Memory B cell (primary cell): ENCODE measurements around the gene CAPN9.
"Not testable (repeated sequence)": the region's sequence is repeated elsewhere in the genome, so short reads cannot be mapped to it uniquely, and the experiment has no call there.

Experiments
- ATAC-seq: fragments of 150-1000 bp; cut with Tn5 transposase; 2 replicates; pipeline ENCODE4 v1.10.0; 2021; ENCODE audit warnings: low read depth, mild to moderate bottlenecking, moderate library complexity
- DNase-seq, 2 donors: peaks; one replicate each; pipeline ENCODE4 v3.0.0; 2022; ENCODE audit warnings: low spot score in 2 of 2
- H3K27ac Mint-ChIP-seq: one replicate; pipeline ENCODE4 v1.8.0; 2022; ENCODE audit warnings: mild to moderate bottlenecking, moderate library complexity, mixed read lengths
- H3K27me3 Mint-ChIP-seq: one replicate; pipeline ENCODE4 v1.8.0; 2022; ENCODE audit warnings: mixed read lengths
- H3K36me3 Mint-ChIP-seq: one replicate; pipeline ENCODE4 v1.8.0; 2022; ENCODE audit warnings: mild to moderate bottlenecking, mixed read lengths
- H3K4me1 Mint-ChIP-seq: one replicate; pipeline ENCODE4 v1.8.0; 2022; ENCODE audit warnings: mixed read lengths
- H3K4me3 Mint-ChIP-seq: one replicate; pipeline ENCODE4 v1.8.0; 2022; ENCODE audit warnings: mild to moderate bottlenecking, moderate library complexity, mixed read lengths
- H3K9me3 Mint-ChIP-seq: one replicate; pipeline ENCODE4 v1.8.0; 2022; ENCODE audit warnings: mixed read lengths

The CAPN9 gene

GRCh38 chr1:230717251-230717650 lies 29.9 kb upstream of the CAPN9 start:
- Mint-ChIP-seq H3K36me3 (peaks cover 6% of the 10 kb centered on the region), H3K4me1 (no peaks in the 10 kb centered on the region), H3K27me3 (peaks cover 12% of the 10 kb centered on the region), H3K27ac (no peak overlapping the region), H3K9me3 (peaks cover 10% of the 10 kb centered on the region), H3K4me3 (no peak overlapping the region)
- no peak for DNase-seq
- ATAC-seq, result no peak

DNA sequence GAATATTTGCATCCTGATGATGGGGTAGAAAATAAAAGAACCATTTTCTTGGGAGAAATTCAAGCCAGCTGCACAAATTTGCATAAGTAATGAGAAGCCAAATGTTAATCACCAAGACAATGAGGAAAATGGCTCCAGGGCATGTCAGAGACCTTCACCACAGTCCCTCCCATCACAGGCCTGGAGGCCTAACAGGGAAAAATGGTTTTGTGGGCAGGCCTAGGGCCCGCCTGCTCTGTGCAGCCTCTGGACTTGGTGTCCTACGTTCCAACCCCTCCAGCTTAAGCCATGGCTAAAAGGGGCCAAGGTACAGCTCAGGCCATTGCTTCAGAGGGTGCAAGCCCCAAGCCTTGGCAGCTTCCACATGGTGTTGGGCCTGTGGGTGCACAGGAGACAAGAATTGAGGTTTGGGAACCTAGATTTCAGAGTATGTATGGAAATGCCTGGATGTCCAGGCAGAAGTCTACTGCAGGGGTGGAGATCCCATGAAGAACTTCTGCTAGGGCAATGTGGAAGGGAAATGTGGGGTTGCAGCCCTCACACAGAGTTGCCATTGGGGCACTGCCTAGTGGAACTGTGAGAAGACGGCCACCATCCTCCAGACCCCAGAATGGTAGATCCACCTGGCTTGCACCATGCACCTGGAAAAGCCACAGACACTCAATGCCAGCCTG lies 25.2 kb upstream of the CAPN9 start:
- not testable (repeated sequence) for H3K4me1 Mint-ChIP-seq, H3K36me3 Mint-ChIP-seq, H3K4me3 Mint-ChIP-seq, ATAC-seq, DNase-seq, H3K27ac Mint-ChIP-seq, H3K27me3 Mint-ChIP-seq
- peaks cover 11% of the 10 kb centered on the region for H3K9me3 Mint-ChIP-seq

GRCh38 chr1:230725256-230726012 lies 21.8 kb upstream of the CAPN9 start:
- peaks cover 4% of the 10 kb centered on the region for H3K36me3 Mint-ChIP-seq

DNA sequence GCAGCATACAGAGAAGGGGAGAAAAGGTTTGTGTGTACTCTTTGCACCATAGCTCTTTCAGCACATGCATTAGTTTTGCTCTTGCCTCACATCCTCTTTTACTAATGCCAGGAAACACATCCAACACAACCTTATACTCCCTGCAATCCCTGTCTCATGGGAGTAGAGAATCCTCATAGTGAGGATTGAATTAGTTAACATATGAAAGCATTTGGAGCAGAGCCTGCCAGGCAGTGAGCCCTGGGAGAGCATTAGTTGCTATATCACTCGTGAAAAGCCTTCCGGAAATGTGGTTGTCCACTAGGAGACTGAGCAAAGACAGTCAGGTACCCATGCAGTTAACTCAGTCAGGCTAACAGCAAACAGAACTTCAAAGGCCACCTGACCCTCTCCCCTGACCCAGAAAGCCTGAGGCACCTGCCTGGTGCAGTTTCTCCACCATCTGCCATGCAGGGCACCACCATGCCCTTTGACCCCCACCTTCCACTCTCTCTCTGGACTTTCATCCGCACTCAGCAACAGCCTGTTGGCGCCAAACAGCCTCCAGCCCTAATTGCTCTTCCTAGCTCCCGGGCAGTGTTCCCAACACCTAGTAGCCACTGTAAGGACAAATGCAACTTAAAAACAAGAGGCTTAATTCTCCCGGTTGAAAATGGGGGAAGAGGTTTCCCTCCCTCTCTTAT lies 18.3 kb upstream of the CAPN9 start:
- no peak for DNase-seq

More at GRCh38 chr1:230725256-230726012, 21.8 kb upstream of the CAPN9 start:
- H3K4me3 Mint-ChIP-seq, result no peak overlapping the region
- no peaks in the 10 kb centered on the region for H3K4me1 Mint-ChIP-seq
- H3K27me3 Mint-ChIP-seq, result peaks cover 5% of the 10 kb centered on the region
- no peak for ATAC-seq
- H3K27ac Mint-ChIP-seq, result no peak overlapping the region
- no peak for DNase-seq
- peaks cover 11% of the 10 kb centered on the region for H3K9me3 Mint-ChIP-seq

DNA sequence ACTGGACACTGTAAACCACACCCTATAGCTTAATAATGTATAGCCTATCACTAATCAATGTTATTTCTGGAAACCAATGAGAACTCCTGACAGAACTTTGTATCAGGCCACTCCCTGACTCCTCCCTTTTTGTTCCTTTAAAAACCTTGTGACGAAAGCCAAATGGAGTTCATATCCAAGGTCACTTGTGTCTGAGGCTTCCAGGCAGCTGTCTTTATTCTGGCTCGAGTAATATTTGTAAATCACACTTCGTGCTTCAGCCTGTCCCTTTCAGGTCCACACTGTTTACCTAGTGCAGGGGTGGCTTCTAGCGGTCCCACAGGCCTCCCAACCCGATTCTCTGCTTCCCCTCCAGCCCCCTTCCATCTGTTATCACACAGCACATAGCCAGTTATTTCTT lies 16.2 kb upstream of the CAPN9 start:
- Mint-ChIP-seq H3K4me1 (no peaks in the 10 kb centered on the region), H3K27ac (no peak overlapping the region), H3K4me3 (no peak overlapping the region), H3K27me3 (peaks cover 4% of the 10 kb centered on the region), H3K36me3 (no peaks in the 10 kb centered on the region), H3K9me3 (no peaks in the 10 kb centered on the region)
- no peak for ATAC-seq
- no peak for DNase-seq

More for the DNA sequence above, 18.3 kb upstream of the CAPN9 start:
- Mint-ChIP-seq H3K4me3 (no peak overlapping the region), H3K27me3 (peaks cover 4% of the 10 kb centered on the region), H3K9me3 (no peaks in the 10 kb centered on the region), H3K4me1 (no peaks in the 10 kb centered on the region), H3K27ac (no peak overlapping the region), H3K36me3 (no peaks in the 10 kb centered on the region)
- ATAC-seq, result no peak

GRCh38 chr1:230735447-230735846 lies 11.7 kb upstream of the CAPN9 start:
- DNase-seq, result no peak
- Mint-ChIP-seq H3K36me3 (no peaks in the 10 kb centered on the region), H3K9me3 (no peaks in the 10 kb centered on the region), H3K4me1 (no peaks in the 10 kb centered on the region), H3K27ac (no peak overlapping the region), H3K27me3 (peaks cover 7% of the 10 kb centered on the region), H3K4me3 (no peak overlapping the region)
- no peak for ATAC-seq

DNA sequence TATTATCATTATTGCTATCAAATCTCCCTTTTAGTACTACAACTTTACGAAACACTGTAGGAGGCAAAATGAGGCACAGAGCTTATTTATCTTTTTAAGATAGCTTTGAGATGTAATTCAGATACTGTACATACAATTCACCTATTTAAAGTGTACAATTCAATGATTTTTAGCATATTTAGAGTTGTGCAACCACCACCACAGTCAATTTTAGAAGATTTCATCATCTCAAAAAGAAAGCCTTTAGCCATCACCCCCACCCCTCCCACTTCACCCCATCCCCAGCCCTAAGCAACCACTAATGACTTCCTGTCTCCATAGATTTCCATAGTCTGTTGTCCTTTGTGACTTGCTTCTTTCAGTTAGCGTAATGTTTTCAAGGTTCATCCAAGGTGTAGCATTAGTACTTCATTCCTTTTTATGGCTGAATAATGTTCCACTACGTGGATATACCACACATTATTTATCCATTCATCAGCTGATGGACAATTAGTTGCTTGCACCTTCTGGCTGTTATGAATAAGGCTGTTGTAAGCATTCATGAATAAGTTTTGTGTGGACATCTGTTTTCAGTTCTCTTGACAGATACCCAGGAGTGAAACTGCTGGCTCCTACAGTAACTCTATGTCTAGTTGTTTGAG lies 9.4 kb upstream of the CAPN9 start:
- peaks cover 7% of the 10 kb centered on the region for H3K27me3 Mint-ChIP-seq
- ATAC-seq, result no peak

DNA sequence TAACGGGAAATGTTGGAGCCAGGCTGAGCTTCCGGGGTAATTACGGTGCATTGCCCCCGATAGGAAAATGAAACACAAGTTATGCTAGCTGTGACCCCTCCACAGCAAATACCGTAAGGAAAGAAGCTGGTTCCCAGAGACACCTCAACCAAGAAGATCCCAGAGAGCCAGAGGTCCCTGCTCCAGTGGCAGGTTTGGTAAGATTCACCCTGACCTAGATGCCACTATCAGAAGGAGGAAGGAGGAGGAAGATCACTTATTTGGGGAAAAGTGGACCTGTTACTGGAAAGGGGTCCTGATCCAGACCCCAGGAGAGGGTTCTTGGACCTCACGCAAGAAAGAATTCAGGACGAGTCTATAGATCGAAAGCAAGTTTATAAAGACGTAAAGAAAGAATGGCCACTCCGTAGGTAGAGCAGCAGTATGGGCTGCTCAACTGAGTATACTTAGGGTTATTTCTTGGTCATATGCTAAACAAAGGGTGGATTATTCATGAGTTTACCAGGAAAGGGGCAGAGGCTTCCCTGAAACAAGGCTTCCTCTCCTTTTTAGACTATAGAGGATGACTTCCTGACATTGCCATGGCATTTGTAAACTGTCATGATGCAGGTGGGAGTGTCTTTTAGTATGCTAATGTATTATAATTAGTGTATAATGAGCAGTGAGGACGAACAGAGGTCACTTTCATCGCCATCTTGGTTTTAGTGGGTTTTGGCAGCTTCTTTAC lies 7.5 kb upstream of the CAPN9 start:
- ATAC-seq, result no peak
- H3K9me3 Mint-ChIP-seq, result no peaks in the 10 kb centered on the region
- H3K36me3 Mint-ChIP-seq, result no peaks in the 10 kb centered on the region
- H3K27me3 Mint-ChIP-seq, result peaks cover 7% of the 10 kb centered on the region
- H3K27ac Mint-ChIP-seq, result no peak overlapping the region
- no peak for DNase-seq
- no peak overlapping the region for H3K4me3 Mint-ChIP-seq
- peaks cover 3% of the 10 kb centered on the region for H3K4me1 Mint-ChIP-seq

More for the DNA sequence above, 9.4 kb upstream of the CAPN9 start:
- H3K36me3 Mint-ChIP-seq, result no peaks in the 10 kb centered on the region
- no peak overlapping the region for H3K4me3 Mint-ChIP-seq
- H3K4me1 Mint-ChIP-seq, result peaks cover 3% of the 10 kb centered on the region
- H3K9me3 Mint-ChIP-seq, result no peaks in the 10 kb centered on the region
- no peak for DNase-seq
- no peak overlapping the region for H3K27ac Mint-ChIP-seq

DNA sequence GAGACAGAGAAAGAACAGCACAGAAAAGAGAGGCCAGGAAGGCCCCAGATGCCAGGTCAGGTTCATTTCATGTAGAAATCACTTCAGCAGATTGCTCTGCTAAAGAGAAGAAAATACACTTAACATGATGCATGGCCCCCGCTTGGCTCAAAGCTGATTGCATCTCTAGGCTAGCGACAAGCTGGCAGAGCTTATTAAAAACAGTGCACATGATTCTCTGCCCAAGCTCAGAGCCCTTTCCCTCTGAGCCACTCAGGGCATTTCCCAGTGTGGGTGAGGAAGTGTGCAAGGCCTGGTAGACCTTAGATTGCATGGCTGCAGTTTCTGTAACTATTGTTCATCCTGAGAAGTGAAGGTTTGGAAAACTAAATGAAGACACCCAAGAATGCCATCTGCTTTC lies 3.3 kb upstream of the CAPN9 start:
- ATAC-seq, result no peak
- Mint-ChIP-seq H3K4me3 (no peak overlapping the region), H3K4me1 (peaks cover 5% of the 10 kb centered on the region), H3K27me3 (peaks cover 5% of the 10 kb centered on the region), H3K9me3 (no peaks in the 10 kb centered on the region), H3K27ac (no peak overlapping the region), H3K36me3 (no peaks in the 10 kb centered on the region)
- no peak for DNase-seq

DNA sequence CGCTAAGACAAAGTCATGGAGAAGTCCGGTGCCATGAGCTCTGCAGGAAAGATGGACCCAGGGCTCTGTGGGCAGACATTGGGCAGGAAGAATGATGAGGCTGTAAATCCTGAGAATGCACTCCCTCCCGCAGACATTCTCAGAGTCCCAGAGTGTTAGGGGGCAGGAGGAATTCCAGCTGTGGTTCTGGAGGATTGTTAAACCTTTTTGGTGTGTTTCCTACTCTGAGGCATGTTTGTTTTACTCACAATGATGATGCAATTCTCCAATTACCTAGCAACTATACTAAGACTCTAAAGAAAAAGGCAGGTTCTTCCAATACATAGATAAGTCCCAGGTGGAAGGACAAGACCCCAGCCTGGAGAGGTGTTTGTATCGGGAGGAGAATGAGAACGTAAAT lies 2.8 kb upstream of the CAPN9 start:
- Mint-ChIP-seq H3K4me1 (peaks cover 8% of the 10 kb centered on the region), H3K27ac (no peak overlapping the region), H3K36me3 (no peaks in the 10 kb centered on the region), H3K9me3 (no peaks in the 10 kb centered on the region), H3K27me3 (peaks cover 5% of the 10 kb centered on the region), H3K4me3 (no peak overlapping the region)
- DNase-seq (no peak), ATAC-seq (no peak)

- DNase-seq (no peak), ATAC-seq (no peak)
- H3K4me1 Mint-ChIP-seq, result peaks cover 13% of the 10 kb centered on the region
- no peak overlapping the region for H3K4me3 Mint-ChIP-seq
- H3K27ac Mint-ChIP-seq, result no peak overlapping the region
- H3K27me3 Mint-ChIP-seq, result peaks cover 4% of the 10 kb centered on the region
- no peaks in the 10 kb centered on the region for H3K36me3 Mint-ChIP-seq
- H3K9me3 Mint-ChIP-seq, result no peaks in the 10 kb centered on the region
Measured at GRCh38 chr1:230745071-230745470, 2.1 kb upstream of the CAPN9 start.

- H3K36me3 Mint-ChIP-seq, result no peaks in the 10 kb centered on the region
- no peaks in the 10 kb centered on the region for H3K9me3 Mint-ChIP-seq
- H3K27ac Mint-ChIP-seq, result no peak overlapping the region
- H3K27me3 Mint-ChIP-seq, result peaks cover 8% of the 10 kb centered on the region
- DNase-seq, result no peak
- H3K4me3 Mint-ChIP-seq, result no peak overlapping the region
- H3K4me1 Mint-ChIP-seq, result peaks cover 17% of the 10 kb centered on the region
- no peak for ATAC-seq
Measured at GRCh38 chr1:230746617-230747016, 571 bp upstream of the CAPN9 start.

- Mint-ChIP-seq H3K27ac (no peak overlapping the region), H3K4me3 (no peak overlapping the region), H3K27me3 (peaks cover 8% of the 10 kb centered on the region), H3K9me3 (no peaks in the 10 kb centered on the region), H3K4me1 (peaks cover 15% of the 10 kb centered on the region), H3K36me3 (no peaks in the 10 kb centered on the region)
- no peak for ATAC-seq
- DNase-seq, result no peak
Measured at GRCh38 chr1:230747890-230748800, 957 bp downstream of the CAPN9 start.
